GM12873 (cell line): ENCODE data around the gene CADM4.

Experiments used
- CTCF ChIP-seq: IDR thresholded peaks from 2 replicates; pipeline ENCODE4 v1.5.1; 2012; ENCODE audit warnings: low read depth, mild to moderate bottlenecking, moderate library complexity, low read length, control low read depth; ENCODE audit not compliant: insufficient read depth; ENCODE audit errors: missing control alignments

Gene CADM4

GRCh38 chr19:43648633-43649032 lies 9.0 kb upstream of the CADM4 start:
- no peak for TF ChIP-seq CTCF

GRCh38 chr19:43644181-43644580 lies 4.5 kb upstream of the CADM4 start:
- TF ChIP-seq CTCF = no peak

GRCh38 chr19:43643326-43643725 lies 3.7 kb upstream of the CADM4 start:
- no peak for TF ChIP-seq CTCF

- TF ChIP-seq CTCF = no peak
Observed at GRCh38 chr19:43642531-43642930, 2.9 kb upstream of the CADM4 start.

GRCh38 chr19:43641333-43641732 lies 1.7 kb upstream of the CADM4 start:
- no peak for TF ChIP-seq CTCF

GRCh38 chr19:43640424-43640757 lies 741 bp upstream of the CADM4 start:
- no peak for TF ChIP-seq CTCF

- no peak for TF ChIP-seq CTCF
Observed at GRCh38 chr19:43638995-43639518, 593 bp downstream of the CADM4 start.

GRCh38 chr19:43638214-43638994 lies 1.2 kb downstream of the CADM4 start:
- no peak for TF ChIP-seq CTCF
